ENCODE measurements around the gene ACOXL.

ACOXL gene

DNA sequence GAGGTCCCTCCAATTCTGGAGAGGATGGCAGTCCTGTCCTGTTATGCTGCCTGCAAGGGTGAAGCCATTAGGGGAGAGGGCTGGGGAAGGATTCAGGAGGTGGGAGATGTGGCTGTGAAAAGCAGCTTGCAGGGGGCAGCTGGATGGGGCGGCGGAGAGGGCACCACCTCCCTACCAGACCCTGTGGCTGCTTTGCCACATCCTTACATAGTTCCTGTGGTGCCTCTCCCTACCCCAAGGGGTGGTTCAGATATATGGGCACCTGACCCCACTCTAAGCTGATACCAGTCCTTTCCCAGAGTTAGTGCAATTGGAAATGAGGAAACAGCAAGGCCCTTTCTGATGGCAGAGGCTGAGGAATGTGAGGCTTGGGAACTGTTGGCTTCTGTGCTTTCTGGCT is 6.1 kb upstream of the ACOXL start:
- H3K9me3 ChIP-seq (ENCODE audit: control insufficient read depth, low read length), result no peaks in the 10 kb centered on the region
- no peak overlapping the region for H3K9ac ChIP-seq (ENCODE audit: low read length)
- no peaks in the 10 kb centered on the region for H3K4me1 ChIP-seq (ENCODE audit: control insufficient read depth, insufficient read depth, low read length)
- no peaks in the 10 kb centered on the region for H3K36me3 ChIP-seq (ENCODE audit: control insufficient read depth, insufficient read depth, low read length)
- H3K27me3 ChIP-seq (ENCODE audit: control insufficient read depth, insufficient read depth, low read length), result peaks cover 20% of the 10 kb centered on the region
- no peak overlapping the region for H3K4me3 ChIP-seq (ENCODE audit: low read length)

DNA sequence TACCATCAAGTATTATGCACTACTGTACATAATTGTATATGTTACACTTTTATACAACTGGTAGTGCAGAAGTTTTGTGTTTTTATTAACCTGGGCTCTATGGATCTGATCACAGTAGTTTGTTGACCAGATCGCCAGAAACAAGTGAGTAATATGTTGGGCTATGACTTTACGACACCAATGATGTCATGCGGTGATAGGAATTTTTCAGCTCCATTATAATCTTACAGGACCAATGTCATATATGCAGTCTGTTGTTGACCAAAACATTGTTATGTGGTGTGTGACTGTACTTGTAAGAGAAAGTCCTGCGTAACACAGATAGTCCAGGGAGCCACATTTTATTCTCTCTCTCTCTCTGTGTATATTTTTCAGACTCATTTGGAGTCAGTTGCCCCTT is 4.5 kb upstream of the ACOXL start:
- no peaks in the 10 kb centered on the region for H3K9me3 ChIP-seq (ENCODE audit: control insufficient read depth, low read length)
- no peak overlapping the region for H3K4me3 ChIP-seq (ENCODE audit: low read length)
- H3K27me3 ChIP-seq (ENCODE audit: control insufficient read depth, insufficient read depth, low read length), result peaks cover 37% of the 10 kb centered on the region
- H3K4me1 ChIP-seq (ENCODE audit: control insufficient read depth, insufficient read depth, low read length), result peaks cover 2% of the 10 kb centered on the region
- H3K36me3 ChIP-seq (ENCODE audit: control insufficient read depth, insufficient read depth, low read length), result no peaks in the 10 kb centered on the region
- no peak overlapping the region for H3K9ac ChIP-seq (ENCODE audit: low read length)

DNA sequence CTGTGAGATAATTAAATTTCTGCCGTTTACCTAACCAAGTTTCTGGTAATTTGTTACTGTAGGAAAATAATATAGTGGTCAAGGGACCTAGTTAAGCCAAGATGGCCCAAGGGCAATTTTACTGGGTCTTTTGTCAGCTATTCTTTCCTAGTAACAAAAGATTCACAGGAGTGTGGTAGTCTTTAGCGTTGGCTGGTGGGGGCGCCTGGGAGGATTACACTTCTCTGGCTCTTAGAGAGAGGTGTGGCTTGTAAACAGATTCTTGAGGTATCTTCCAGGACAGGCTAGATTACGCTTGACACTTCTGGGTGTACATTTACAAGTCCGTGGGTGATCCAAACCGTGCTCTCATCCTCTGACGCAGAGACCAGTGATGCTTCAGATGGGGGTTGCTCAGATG is 3.3 kb upstream of the ACOXL start:
- no peaks in the 10 kb centered on the region for H3K36me3 ChIP-seq (ENCODE audit: control insufficient read depth, insufficient read depth, low read length)
- H3K9me3 ChIP-seq (ENCODE audit: control insufficient read depth, low read length), result no peaks in the 10 kb centered on the region
- H3K9ac ChIP-seq (ENCODE audit: low read length), result no peak overlapping the region
- H3K27me3 ChIP-seq (ENCODE audit: control insufficient read depth, insufficient read depth, low read length), result peaks cover 47% of the 10 kb centered on the region
- H3K4me3 ChIP-seq (ENCODE audit: low read length), result no peak overlapping the region
- H3K4me1 ChIP-seq (ENCODE audit: control insufficient read depth, insufficient read depth, low read length), result peaks cover 7% of the 10 kb centered on the region

DNA sequence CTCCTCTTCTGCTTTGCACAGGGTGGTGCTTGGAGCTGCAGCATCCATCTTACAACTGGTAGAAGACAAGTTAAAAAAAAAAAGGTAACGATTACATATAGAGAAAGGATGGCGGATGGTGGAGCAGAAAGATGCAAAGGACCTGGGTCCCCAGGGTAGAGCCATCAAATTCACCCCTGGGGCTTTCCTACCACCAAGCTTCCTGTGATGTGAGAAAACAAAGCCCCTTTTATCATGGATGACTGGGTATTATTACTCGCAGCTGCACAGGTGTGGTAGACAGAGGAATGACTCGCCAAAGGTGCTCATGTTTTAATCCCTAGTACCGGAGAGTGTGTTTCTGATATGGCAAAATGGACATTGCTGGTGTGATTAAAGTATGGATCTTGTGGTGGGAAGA is 1.3 kb upstream of the ACOXL start:
- H3K9me3 ChIP-seq (ENCODE audit: control insufficient read depth, low read length), result no peaks in the 10 kb centered on the region
- peaks cover 7% of the 10 kb centered on the region for H3K4me1 ChIP-seq (ENCODE audit: control insufficient read depth, insufficient read depth, low read length)
- no peak overlapping the region for H3K9ac ChIP-seq (ENCODE audit: low read length)
- H3K36me3 ChIP-seq (ENCODE audit: control insufficient read depth, insufficient read depth, low read length), result no peaks in the 10 kb centered on the region
- no peak overlapping the region for H3K4me3 ChIP-seq (ENCODE audit: low read length)
- peaks cover 58% of the 10 kb centered on the region for H3K27me3 ChIP-seq (ENCODE audit: control insufficient read depth, insufficient read depth, low read length)

DNA sequence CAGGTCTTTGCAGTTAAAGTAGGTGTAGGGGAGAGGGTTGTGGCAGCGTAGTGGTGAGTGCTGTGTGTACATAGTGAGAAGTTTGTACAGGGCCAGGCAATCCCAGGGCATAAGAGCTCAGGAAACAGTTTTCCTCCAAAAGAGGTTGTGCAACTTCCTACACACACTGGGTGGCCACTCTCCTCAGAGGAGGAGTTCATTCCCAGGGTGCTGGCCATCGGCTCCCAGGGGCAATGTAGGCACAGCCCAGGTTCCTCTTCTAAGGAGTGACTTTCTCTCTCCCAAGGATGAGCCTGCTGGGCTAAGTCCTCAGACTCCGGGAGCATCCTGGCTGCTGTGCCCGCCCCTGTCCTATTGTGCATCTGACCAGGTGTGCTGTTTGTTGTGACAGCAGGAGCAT is 3.0 kb downstream of the ACOXL start:
- Histone ChIP-seq H3K4me1 (ENCODE audit: control insufficient read depth, insufficient read depth, low read length) (peaks cover 7% of the 10 kb centered on the region), H3K27me3 (ENCODE audit: control insufficient read depth, insufficient read depth, low read length) (peaks cover 51% of the 10 kb centered on the region), H3K9ac (ENCODE audit: low read length) (no peak overlapping the region), H3K4me3 (ENCODE audit: low read length) (no peak overlapping the region), H3K36me3 (ENCODE audit: control insufficient read depth, insufficient read depth, low read length) (no peaks in the 10 kb centered on the region), H3K9me3 (ENCODE audit: control insufficient read depth, low read length) (no peaks in the 10 kb centered on the region)

DNA sequence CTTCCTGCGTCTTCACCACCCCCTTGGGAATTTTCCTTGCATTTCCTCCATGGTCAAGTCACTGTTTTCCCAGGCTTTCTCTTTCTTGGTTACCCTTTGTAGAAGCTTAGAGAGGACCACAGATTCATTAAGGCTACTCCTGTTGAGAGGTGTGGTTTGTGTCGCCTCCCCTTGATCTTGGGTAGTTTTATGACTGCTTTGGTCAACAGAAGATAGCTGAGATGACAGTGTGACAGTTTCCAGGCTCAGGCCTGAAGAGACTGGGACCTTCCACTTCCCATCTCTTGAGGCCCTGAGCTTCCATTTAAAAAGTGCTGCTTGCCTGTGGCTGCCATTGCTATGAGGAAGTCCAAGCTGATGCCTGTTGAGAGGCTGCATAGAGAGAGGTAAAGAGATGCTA is 5.4 kb downstream of the ACOXL start:
- Histone ChIP-seq H3K36me3 (ENCODE audit: control insufficient read depth, insufficient read depth, low read length) (no peaks in the 10 kb centered on the region), H3K4me3 (ENCODE audit: low read length) (no peak overlapping the region), H3K9ac (ENCODE audit: low read length) (no peak overlapping the region), H3K27me3 (ENCODE audit: control insufficient read depth, insufficient read depth, low read length) (peaks cover 33% of the 10 kb centered on the region), H3K4me1 (ENCODE audit: control insufficient read depth, insufficient read depth, low read length) (peaks cover 7% of the 10 kb centered on the region), H3K9me3 (ENCODE audit: control insufficient read depth, low read length) (no peaks in the 10 kb centered on the region)

DNA sequence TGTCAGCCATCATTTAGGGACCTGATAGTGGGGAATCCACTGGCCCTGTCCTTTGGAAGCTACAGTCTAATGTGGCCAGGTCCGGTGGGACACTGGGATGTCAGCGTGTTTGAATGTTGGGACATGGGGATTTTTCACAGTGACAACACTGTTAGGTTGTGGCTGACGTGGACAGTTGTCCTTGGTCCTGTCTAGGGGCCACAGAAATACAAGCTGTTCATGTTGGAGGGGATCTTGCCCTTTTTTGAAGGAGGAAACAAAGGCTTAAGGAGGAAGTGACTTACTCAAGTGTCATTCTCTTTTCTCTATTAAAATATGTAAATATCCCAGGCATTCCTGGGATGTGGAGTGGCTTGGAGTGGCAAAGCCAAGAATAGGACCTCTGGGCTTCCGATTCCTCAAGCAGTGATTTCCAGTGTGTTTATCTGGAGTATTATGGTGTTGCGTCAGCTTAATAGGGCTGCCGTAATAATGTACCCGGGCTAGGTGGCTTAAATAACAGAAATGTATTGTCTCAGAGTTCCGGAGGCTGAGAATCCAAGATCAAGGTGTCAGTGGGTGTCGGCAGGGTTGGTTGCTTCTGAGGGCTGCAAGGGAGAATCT is 8.5 kb downstream of the ACOXL start:
- Histone ChIP-seq H3K9ac (ENCODE audit: low read length) (no peak overlapping the region), H3K9me3 (ENCODE audit: control insufficient read depth, low read length) (no peaks in the 10 kb centered on the region), H3K4me1 (ENCODE audit: control insufficient read depth, insufficient read depth, low read length) (no peaks in the 10 kb centered on the region), H3K27me3 (ENCODE audit: control insufficient read depth, insufficient read depth, low read length) (peaks cover 11% of the 10 kb centered on the region), H3K4me3 (ENCODE audit: low read length) (no peak overlapping the region), H3K36me3 (ENCODE audit: control insufficient read depth, insufficient read depth, low read length) (no peaks in the 10 kb centered on the region)

DNA sequence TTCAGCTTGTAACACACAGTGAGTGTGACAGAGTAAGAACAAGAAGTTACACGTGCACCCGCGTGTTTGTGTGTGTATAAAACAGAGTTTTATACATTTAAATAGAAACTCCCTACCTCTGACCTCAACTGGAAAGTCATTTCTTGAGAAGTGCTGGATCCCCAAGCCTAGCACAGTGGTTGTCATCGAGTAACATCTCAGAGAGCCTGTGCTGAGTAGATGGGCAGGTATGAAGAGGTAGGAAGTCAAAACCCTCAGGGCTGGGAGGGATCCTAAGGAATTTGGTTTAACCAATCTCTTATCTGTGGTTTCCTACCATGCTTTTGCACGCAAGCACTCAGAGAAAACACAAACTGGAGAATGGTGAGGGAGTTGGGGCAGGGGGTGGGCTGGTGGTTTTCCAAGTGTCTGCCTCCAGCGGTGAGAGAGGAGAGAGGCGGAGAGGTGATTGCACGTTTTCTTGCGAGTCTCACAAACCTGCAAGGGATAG is 9.2 kb downstream of the ACOXL start:
- Histone ChIP-seq H3K9ac (ENCODE audit: low read length) (no peak overlapping the region), H3K27me3 (ENCODE audit: control insufficient read depth, insufficient read depth, low read length) (peaks cover 7% of the 10 kb centered on the region), H3K4me3 (ENCODE audit: low read length) (no peak overlapping the region), H3K36me3 (ENCODE audit: control insufficient read depth, insufficient read depth, low read length) (no peaks in the 10 kb centered on the region), H3K4me1 (ENCODE audit: control insufficient read depth, insufficient read depth, low read length) (no peaks in the 10 kb centered on the region), H3K9me3 (ENCODE audit: control insufficient read depth, low read length) (no peaks in the 10 kb centered on the region)

DNA sequence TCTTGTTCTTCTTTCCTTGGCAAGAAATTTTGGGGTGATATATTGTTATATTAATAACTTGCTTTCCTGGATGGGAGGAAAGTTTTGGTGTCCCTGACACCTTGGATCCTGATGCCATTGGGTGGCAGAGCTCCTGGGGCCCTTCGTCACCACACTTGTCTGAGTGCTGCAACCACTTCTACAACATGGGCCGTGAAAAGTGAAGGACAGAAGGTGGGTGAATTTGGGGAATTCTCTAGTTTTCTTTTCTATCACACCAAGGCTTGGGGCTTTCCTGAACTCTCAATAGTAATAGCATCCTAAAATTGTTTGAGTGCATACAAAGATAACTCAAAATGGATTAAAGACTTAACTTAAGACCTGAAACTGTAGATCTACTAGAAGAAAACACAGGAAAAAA is 10.0 kb downstream of the ACOXL start:
- Histone ChIP-seq H3K4me3 (ENCODE audit: low read length) (no peak overlapping the region), H3K36me3 (ENCODE audit: control insufficient read depth, insufficient read depth, low read length) (no peaks in the 10 kb centered on the region), H3K27me3 (ENCODE audit: control insufficient read depth, insufficient read depth, low read length) (peaks cover 10% of the 10 kb centered on the region), H3K9me3 (ENCODE audit: control insufficient read depth, low read length) (no peaks in the 10 kb centered on the region), H3K9ac (ENCODE audit: low read length) (no peak overlapping the region), H3K4me1 (ENCODE audit: control insufficient read depth, insufficient read depth, low read length) (no peaks in the 10 kb centered on the region)

DNA sequence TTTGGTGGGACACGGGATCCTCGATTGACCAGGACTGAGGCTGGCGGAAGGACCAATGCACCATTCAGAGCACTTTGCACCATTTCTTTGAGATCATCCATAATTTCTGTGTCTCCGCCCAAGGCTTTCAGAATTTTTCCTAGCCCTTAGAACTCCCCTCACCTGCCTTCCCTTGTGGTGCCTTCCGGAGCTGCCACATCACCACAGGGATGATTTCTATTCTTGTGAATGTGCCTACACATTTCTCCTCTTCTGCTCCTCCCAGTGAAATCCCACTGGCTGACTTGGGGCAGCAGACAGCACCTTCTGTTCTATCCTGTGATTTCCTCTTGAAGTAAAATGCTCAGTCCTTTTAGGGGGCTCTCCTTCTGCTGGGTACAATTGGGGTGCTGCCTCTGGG is 11.2 kb downstream of the ACOXL start:
- H3K4me1 ChIP-seq (ENCODE audit: control insufficient read depth, insufficient read depth, low read length), result no peaks in the 10 kb centered on the region
- H3K9me3 ChIP-seq (ENCODE audit: control insufficient read depth, low read length), result no peaks in the 10 kb centered on the region
- no peak overlapping the region for H3K9ac ChIP-seq (ENCODE audit: low read length)

DNA sequence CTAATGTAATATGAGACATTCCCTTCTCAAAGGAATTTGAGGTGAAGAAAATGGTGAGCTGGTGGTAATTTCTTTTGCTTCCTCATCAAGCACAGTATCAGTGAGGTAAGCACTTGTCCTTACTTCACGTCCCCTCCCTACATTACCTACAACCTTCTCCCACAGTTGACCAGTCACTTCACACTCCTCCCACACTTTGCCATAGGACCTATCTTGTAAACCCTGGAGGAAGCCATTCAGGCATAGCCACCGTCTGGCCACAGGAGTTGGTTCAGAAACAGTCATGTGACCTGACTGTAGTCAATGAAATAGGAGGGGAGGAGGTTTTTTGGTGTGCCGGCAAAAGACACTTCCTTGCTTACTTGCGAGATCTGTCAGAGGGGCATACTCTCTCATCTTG is 12.1 kb downstream of the ACOXL start:
- no peaks in the 10 kb centered on the region for H3K4me1 ChIP-seq (ENCODE audit: control insufficient read depth, insufficient read depth, low read length)
- no peak overlapping the region for H3K9ac ChIP-seq (ENCODE audit: low read length)
- H3K9me3 ChIP-seq (ENCODE audit: control insufficient read depth, low read length), result no peaks in the 10 kb centered on the region
- H3K36me3 ChIP-seq (ENCODE audit: control insufficient read depth, insufficient read depth, low read length), result no peaks in the 10 kb centered on the region
- no peak overlapping the region for H3K4me3 ChIP-seq (ENCODE audit: low read length)
- H3K27me3 ChIP-seq (ENCODE audit: control insufficient read depth, insufficient read depth, low read length), result peaks cover 15% of the 10 kb centered on the region

More for the DNA sequence above, 11.2 kb downstream of the ACOXL start:
- no peak overlapping the region for H3K4me3 ChIP-seq (ENCODE audit: low read length)
- no peaks in the 10 kb centered on the region for H3K36me3 ChIP-seq (ENCODE audit: control insufficient read depth, insufficient read depth, low read length)
- H3K27me3 ChIP-seq (ENCODE audit: control insufficient read depth, insufficient read depth, low read length), result peaks cover 15% of the 10 kb centered on the region

DNA sequence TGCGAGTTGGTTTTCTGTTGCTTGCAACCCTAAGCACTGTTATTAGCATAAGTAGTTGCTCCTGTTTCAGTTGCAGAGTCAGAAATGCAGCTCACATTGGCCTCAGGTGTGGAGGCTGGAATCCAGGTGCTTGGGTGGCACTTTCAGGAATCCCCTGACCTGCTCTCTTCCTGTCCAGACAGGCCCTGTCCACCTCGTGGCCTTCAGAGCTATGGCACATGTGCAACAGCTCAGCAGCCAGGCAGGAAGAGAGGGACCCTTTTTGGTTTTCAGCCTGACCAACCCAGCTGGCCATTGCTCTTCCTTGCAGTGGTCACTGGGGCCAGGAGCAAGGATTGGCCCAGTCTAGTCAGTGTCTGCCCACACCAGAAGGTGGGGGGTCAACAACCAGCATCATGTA is 12.7 kb downstream of the ACOXL start:
- H3K4me1 ChIP-seq (ENCODE audit: control insufficient read depth, insufficient read depth, low read length), result no peaks in the 10 kb centered on the region
- H3K27me3 ChIP-seq (ENCODE audit: control insufficient read depth, insufficient read depth, low read length), result peaks cover 19% of the 10 kb centered on the region
- no peak overlapping the region for H3K4me3 ChIP-seq (ENCODE audit: low read length)
- H3K9me3 ChIP-seq (ENCODE audit: control insufficient read depth, low read length), result no peaks in the 10 kb centered on the region
- H3K9ac ChIP-seq (ENCODE audit: low read length), result no peak overlapping the region
- no peaks in the 10 kb centered on the region for H3K36me3 ChIP-seq (ENCODE audit: control insufficient read depth, insufficient read depth, low read length)
